Fibroblast of the aortic adventitia (primary cell): Measurements from ENCODE around the gene ZNF423. TPM values are rescaled to one million over a fixed set of nuclear protein-coding genes. Genes with fewer than 3 reads are reported as not detected.

Experiments used
- DNase-seq: peaks from one replicate; pipeline ENCODE4 v3.0.0-alpha.2; 2010; ENCODE audit warnings: low read depth
- H3K4me3 ChIP-seq: 2 replicates; pipeline ENCODE4 v1.5.1; 2011; ENCODE audit warnings: low read depth, mild to moderate bottlenecking, control low read depth, low read length, moderate library complexity
- total RNA-seq: library from RNA; depleted of rRNA; stranded (reverse); fragments of >200 nt; gene quantifications from 2 replicates; pipeline ENCODE4 v1.2.3, GENCODE V29; 2012; ENCODE audit warnings: low replicate concordance
- TF ChIP-seq, protein P1 (sequence below): IDR thresholded peaks from 2 replicates; pipeline ENCODE4 v1.5.1; 2011; ENCODE audit warnings: mild to moderate bottlenecking, low read length, control low read depth, inconsistent platforms; ENCODE audit not compliant: insufficient read depth

Gene ZNF423
- total RNA-seq, 1 donor: 13.5 TPM

DNA sequence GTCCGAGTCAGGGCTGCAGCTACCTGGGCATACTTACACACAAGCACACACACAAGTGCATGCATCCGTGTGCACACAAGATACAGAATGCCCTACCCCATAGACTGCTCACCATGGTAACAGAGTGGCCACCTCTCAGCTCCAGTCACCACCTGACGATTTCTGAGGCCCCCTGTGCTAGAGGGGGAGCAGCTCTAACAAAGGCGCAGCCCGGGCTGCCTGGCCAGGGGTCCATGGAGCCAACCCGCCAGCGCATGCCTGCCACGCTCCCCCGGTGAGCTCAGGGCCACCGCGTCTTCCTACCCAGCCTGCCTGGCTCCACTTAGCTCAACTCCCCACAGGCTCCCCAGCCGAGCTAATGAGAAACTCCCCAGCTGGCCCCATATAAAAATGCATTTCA is 75.5 kb downstream of the ZNF423 start:
- no peak for DNase-seq
- TF ChIP-seq, protein P1, sequence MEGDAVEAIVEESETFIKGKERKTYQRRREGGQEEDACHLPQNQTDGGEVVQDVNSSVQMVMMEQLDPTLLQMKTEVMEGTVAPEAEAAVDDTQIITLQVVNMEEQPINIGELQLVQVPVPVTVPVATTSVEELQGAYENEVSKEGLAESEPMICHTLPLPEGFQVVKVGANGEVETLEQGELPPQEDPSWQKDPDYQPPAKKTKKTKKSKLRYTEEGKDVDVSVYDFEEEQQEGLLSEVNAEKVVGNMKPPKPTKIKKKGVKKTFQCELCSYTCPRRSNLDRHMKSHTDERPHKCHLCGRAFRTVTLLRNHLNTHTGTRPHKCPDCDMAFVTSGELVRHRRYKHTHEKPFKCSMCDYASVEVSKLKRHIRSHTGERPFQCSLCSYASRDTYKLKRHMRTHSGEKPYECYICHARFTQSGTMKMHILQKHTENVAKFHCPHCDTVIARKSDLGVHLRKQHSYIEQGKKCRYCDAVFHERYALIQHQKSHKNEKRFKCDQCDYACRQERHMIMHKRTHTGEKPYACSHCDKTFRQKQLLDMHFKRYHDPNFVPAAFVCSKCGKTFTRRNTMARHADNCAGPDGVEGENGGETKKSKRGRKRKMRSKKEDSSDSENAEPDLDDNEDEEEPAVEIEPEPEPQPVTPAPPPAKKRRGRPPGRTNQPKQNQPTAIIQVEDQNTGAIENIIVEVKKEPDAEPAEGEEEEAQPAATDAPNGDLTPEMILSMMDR: no peak
- H3K4me3 ChIP-seq: no peak overlapping the region

GRCh38 chr16:49779979-49780378 is 75.9 kb downstream of the ZNF423 start:
- TF ChIP-seq, protein P1: no peak

DNA sequence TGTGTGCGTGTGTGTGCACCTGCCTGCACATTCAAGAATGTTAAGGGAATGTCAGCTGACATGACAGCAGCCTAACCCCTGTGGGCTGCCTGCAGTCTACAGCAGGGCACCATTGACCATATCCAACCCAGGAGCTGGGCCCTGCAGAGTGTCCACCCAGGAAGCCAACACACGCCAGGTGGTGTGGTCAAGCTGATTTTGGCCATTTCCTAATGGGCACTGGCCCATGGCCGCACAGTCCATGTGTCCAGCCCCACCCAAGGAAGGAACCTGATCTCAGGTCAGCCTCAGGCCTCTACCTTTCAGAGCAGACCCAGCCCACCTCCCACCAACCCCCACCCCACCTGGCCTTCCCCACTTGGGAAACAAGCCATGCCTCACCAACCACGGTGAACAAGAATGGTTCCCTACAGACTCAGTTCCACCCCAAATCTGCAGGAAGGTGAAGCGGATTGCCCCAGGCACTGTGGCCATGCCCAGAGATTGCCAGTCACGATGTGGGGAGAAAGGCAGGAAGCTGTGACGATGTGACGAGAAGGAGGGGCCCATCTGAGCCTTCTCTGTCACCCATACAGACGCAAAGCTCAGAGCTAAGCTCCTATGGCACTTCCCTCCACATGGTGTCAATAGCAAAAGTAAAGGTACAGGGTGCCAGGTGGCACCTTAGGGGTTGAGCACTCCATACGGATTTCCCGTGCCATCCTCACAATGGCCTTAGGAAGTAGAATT is 77.5 kb downstream of the ZNF423 start:
- H3K4me3 ChIP-seq: no peak overlapping the region
- TF ChIP-seq, protein P1: no peak
- DNase-seq: no peak

More at GRCh38 chr16:49779979-49780378, 75.9 kb downstream of the ZNF423 start:
- no peak for DNase-seq
- H3K4me3 ChIP-seq: no peak overlapping the region

GRCh38 chr16:49776734-49777133 is 79.2 kb downstream of the ZNF423 start:
- TF ChIP-seq, protein P1: no peak
- DNase-seq: no peak
- H3K4me3 ChIP-seq: no peak overlapping the region

GRCh38 chr16:49776085-49776595 is 79.8 kb downstream of the ZNF423 start:
- TF ChIP-seq, protein P1: no peak
- no peak for DNase-seq
- no peak overlapping the region for H3K4me3 ChIP-seq

- TF ChIP-seq, protein P1: no peak
- H3K4me3 ChIP-seq: no peak overlapping the region
- no peak for DNase-seq
Observed at GRCh38 chr16:49775581-49775980, 80.3 kb downstream of the ZNF423 start.
